Neuronal stem cell (in vitro differentiated cells): ENCODE data around the gene CACNA1C.
A peak's percentile ranks its signal among the peaks of the same experiment; 100 is the strongest.

Experiments used
- DNase-seq: peaks from one replicate; pipeline ENCODE4 v3.0.0-alpha.2; 2013; ENCODE audit warnings: low spot score
- H2AFZ ChIP-seq: one replicate; pipeline ENCODE4 v1.6.1; 2013; ENCODE audit warnings: mild to moderate bottlenecking, low read length, inconsistent platforms
- H2AK5ac ChIP-seq: 2 replicates; pipeline ENCODE4 v1.6.1; 2013; ENCODE audit warnings: low read depth, mild to moderate bottlenecking, inconsistent platforms, low read length, moderate library complexity, mixed read lengths
- H2BK120ac ChIP-seq: 2 replicates; pipeline ENCODE4 v1.6.1; 2013; ENCODE audit warnings: low read depth, mild to moderate bottlenecking, inconsistent platforms, low read length, moderate library complexity, mixed read lengths
- H2BK12ac ChIP-seq: one replicate; pipeline ENCODE4 v1.6.1; 2013; ENCODE audit warnings: low read length, inconsistent platforms
- H2BK15ac ChIP-seq: 2 replicates; pipeline ENCODE4 v1.6.1; 2013; ENCODE audit warnings: mild to moderate bottlenecking, low read length, inconsistent platforms, mixed read lengths
- H2BK5ac ChIP-seq: one replicate; pipeline ENCODE4 v1.6.1; 2013; ENCODE audit warnings: inconsistent platforms, mild to moderate bottlenecking, low read length, moderate library complexity
- H3K14ac ChIP-seq: one replicate; pipeline ENCODE4 v1.6.1; 2013; ENCODE audit warnings: low read length, inconsistent platforms
- H3K18ac ChIP-seq: 2 replicates; pipeline ENCODE4 v1.6.1; 2013; ENCODE audit warnings: low read length, inconsistent platforms
- H3K23ac ChIP-seq: 2 replicates; pipeline ENCODE4 v1.6.1; 2013; ENCODE audit warnings: low read depth, mild to moderate bottlenecking, mixed read lengths, low read length, inconsistent platforms; ENCODE audit not compliant: poor library complexity
- H3K27ac ChIP-seq: replicated peaks from 3 replicates; pipeline ENCODE4 v1.5.1; 2013; ENCODE audit warnings: low read length, inconsistent platforms
- H3K27me3 ChIP-seq, 3 experiments: 2 replicates each; pipeline ENCODE4 v1.6.1; 2013; ENCODE audit warnings: low read length in 3 of 3, mild to moderate bottlenecking in 2 of 3, inconsistent platforms in 1 of 3, low read depth in 1 of 3, mixed read lengths in 1 of 3, moderate library complexity in 1 of 3; ENCODE audit not compliant: control insufficient read depth in 3 of 3, insufficient read depth in 3 of 3
- H3K36me3 ChIP-seq, 2 donors: replicated peaks in 1 of 2; 2 replicates each; pipeline ENCODE4 v1.6.1; 2013; ENCODE audit warnings: low read length in 2 of 2; ENCODE audit not compliant: control insufficient read depth in 2 of 2, insufficient read depth in 2 of 2
- H3K4ac ChIP-seq: 2 replicates; pipeline ENCODE4 v1.6.1; 2013; ENCODE audit warnings: inconsistent platforms, mild to moderate bottlenecking, low read length, moderate library complexity
- H3K4me1 ChIP-seq, 2 donors: 1 replicate in 1 of 2; 2 replicates in 1 of 2; pipeline ENCODE4 v1.6.1; 2013; ENCODE audit warnings: low read length in 2 of 2, low read depth in 1 of 2; ENCODE audit not compliant: control insufficient read depth in 2 of 2, insufficient read depth in 1 of 2
- H3K4me2 ChIP-seq: one replicate; pipeline ENCODE4 v1.6.1; 2013; ENCODE audit warnings: mild to moderate bottlenecking, low read length, inconsistent platforms; ENCODE audit not compliant: insufficient read depth, poor library complexity, severe bottlenecking
- H3K4me3 ChIP-seq, 2 donors: 2 replicates each; pipeline ENCODE4 v1.5.1; 2013; ENCODE audit warnings: low read length in 2 of 2, mild to moderate bottlenecking in 2 of 2, inconsistent platforms in 1 of 2, moderate library complexity in 1 of 2
- H3K79me1 ChIP-seq: one replicate; pipeline ENCODE4 v1.6.1; 2013; ENCODE audit warnings: low read depth, mild to moderate bottlenecking, inconsistent platforms, low read length, moderate library complexity
- H3K9ac ChIP-seq: one replicate; pipeline ENCODE4 v1.6.1; 2013; ENCODE audit warnings: mild to moderate bottlenecking, low read depth, low read length, inconsistent platforms; ENCODE audit not compliant: poor library complexity
- H3K9me3 ChIP-seq, 2 donors: replicated peaks in 1 of 2; 2 replicates each; pipeline versions ENCODE3 to v1.6.1; 2013; ENCODE audit warnings: low read length in 2 of 2, mild to moderate bottlenecking in 2 of 2, inconsistent platforms in 1 of 2, low read depth in 1 of 2, mixed read lengths in 1 of 2, moderate library complexity in 1 of 2; ENCODE audit not compliant: control insufficient read depth in 2 of 2, insufficient read depth in 1 of 2
- H4K8ac ChIP-seq: one replicate; pipeline ENCODE4 v1.6.1; 2013; ENCODE audit warnings: low read depth, mild to moderate bottlenecking, inconsistent platforms, low read length, moderate library complexity
- H4K91ac ChIP-seq: one replicate; pipeline ENCODE4 v1.6.1; 2013; ENCODE audit warnings: low read length, low read depth, mild to moderate bottlenecking, inconsistent platforms; ENCODE audit not compliant: poor library complexity
- WGBS, 2 donors: extraction: QIAGEN DNeasy Blood & Tissue Kit; methylation state at CpG; one replicate each; pipeline ENCODE4 v1.1.7; 2013; ENCODE audit warnings: missing lambda C conversion rate in 2 of 2, mixed read lengths in 1 of 2; ENCODE audit not compliant: insufficient read length in 2 of 2, insufficient replicate concordance in 1 of 2; ENCODE audit errors: extremely low coverage in 2 of 2; 5-methylcytosine and 5-hydroxymethylcytosine counted together

Gene CACNA1C

GRCh38 chr12:2547273-2548044 is 494.7 kb downstream of the CACNA1C start:
- Histone ChIP-seq H2BK5ac (no peak overlapping the region), H2AK5ac (no peak overlapping the region), H3K4ac (no peak overlapping the region), H3K9me3 (no peaks in the 10 kb centered on the region), H3K36me3 (no peaks in the 10 kb centered on the region), H3K14ac (no peak overlapping the region), H2BK12ac (no peak overlapping the region), H2AFZ (no peak overlapping the region), H4K8ac (no peak overlapping the region), H3K9ac (no peak overlapping the region), H3K4me3 (no peak overlapping the region), H3K27ac (no peak overlapping the region), H3K4me1 (peaks cover 0 to 6% of the 10 kb centered on the region in 2 donors), H4K91ac (no peak overlapping the region), H3K23ac (no peak overlapping the region), H3K4me2 (no peak overlapping the region), H3K18ac (no peak overlapping the region), H2BK120ac (no peak overlapping the region), H2BK15ac (no peak overlapping the region), H3K79me1 (no peaks in the 10 kb centered on the region), H3K27me3 (peaks cover 0 to 3% (median 0%) of the 10 kb centered on the region in 3 experiments)
- DNase-seq, result no peak
- no CpG with 5 or more reads among the region's 11 CpGs for WGBS, 2 donors

DNA sequence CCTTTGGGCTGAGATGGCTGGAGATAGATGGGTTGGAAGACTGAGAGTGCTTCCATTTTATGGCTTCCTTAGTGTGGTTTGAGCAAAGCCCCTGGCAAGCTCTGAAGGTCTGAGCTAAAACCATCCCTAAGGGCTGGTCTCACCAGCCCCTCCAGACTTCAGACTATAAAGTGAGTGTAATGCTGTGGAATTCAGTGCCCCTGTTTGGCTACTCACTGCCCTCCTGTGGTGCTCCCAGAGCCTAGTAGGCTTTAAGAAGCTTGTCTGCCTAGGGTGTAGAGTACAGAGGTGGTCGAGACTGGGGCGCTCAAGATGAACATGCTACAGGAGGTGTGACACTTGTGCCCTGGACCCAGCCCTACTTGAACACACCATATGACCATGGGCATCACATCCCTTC is 495.3 kb downstream of the CACNA1C start:
- H4K8ac ChIP-seq, result no peak overlapping the region

DNA sequence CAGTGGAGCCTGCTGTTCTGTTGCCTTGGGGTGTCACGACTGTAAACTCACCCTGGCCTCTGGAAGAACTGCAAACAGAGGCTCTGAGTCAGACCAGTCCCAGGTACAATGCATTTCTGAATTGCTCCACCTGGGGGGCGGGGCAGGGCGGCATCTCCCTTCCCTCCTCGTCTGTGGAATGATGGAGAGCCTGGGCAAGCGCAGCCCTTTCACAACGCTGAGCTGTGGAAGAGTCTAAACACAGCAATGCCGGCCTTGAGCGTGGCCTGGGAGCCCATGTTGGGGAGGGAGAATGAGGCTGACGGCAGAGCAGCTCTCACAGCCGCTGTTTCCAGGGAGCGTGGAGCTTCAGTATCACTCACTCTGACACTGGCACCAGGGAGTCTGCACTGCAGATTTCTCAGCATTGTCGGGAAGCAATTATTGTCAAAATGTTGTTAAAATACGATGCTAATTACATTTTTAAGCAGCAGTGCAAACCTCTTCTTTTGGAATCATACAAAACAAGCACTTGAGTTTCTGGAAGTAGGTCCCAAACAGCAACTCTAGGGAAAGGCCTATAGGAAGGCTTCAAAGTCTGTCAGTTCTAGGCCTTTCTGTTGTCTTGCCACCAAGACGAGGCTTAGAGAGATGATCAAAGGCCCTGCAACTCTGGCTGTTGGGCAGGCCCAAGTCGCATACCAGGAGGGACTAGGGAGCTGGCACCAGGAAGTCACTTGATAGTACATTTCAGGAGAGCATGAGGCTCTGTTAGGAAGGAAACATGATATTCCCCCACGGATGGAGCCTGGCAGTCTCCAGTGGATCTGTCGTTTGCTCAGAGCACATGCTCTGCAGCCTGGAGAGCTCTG is 498.0 kb downstream of the CACNA1C start:
- H3K9ac ChIP-seq, result no peak overlapping the region

More for the DNA sequence above, 495.3 kb downstream of the CACNA1C start:
- Histone ChIP-seq H2AFZ (no peak overlapping the region), H3K9me3 (no peaks in the 10 kb centered on the region), H3K4me1 (peaks cover 0 to 6% of the 10 kb centered on the region in 2 donors), H2BK120ac (no peak overlapping the region), H3K27me3 (peaks cover 0 to 3% (median 0%) of the 10 kb centered on the region in 3 experiments), H3K4me3 (no peak overlapping the region), H3K9ac (no peak overlapping the region), H3K36me3 (no peaks in the 10 kb centered on the region), H2BK15ac (no peak overlapping the region), H3K4me2 (no peak overlapping the region), H2AK5ac (no peak overlapping the region), H3K23ac (no peak overlapping the region), H3K4ac (no peak overlapping the region), H4K91ac (no peak overlapping the region), H3K79me1 (no peaks in the 10 kb centered on the region), H3K18ac (no peak overlapping the region), H2BK5ac (no peak overlapping the region), H3K27ac (no peak overlapping the region), H3K14ac (no peak overlapping the region), H2BK12ac (no peak overlapping the region)
- no CpG with 5 or more reads among the region's 2 CpGs for WGBS, 2 donors
- DNase-seq, result no peak

GRCh38 chr12:2551412-2551900 is 498.7 kb downstream of the CACNA1C start:
- H3K18ac ChIP-seq, result no peak overlapping the region
- H3K27ac ChIP-seq, result no peak overlapping the region
- H2AK5ac ChIP-seq, result no peak overlapping the region
- no peak overlapping the region for H3K4me3 ChIP-seq
- H4K91ac ChIP-seq, result no peak overlapping the region
- peaks cover 0 to 10% of the 10 kb centered on the region in 2 donors for H3K4me1 ChIP-seq
- no CpG with 5 or more reads among the region's 13 CpGs for WGBS, 2 donors
- H3K9ac ChIP-seq, result no peak overlapping the region
- no peak overlapping the region for H2BK5ac ChIP-seq
- no peak overlapping the region for H3K4me2 ChIP-seq
- peaks cover 0 to 7% (median 0%) of the 10 kb centered on the region in 3 experiments for H3K27me3 ChIP-seq
- H4K8ac ChIP-seq, result no peak overlapping the region
- no peak overlapping the region for H3K4ac ChIP-seq
- no peak overlapping the region for H2BK120ac ChIP-seq
- H2BK12ac ChIP-seq, result no peak overlapping the region
- H3K23ac ChIP-seq, result no peak overlapping the region
- no peak overlapping the region for H2AFZ ChIP-seq
- H2BK15ac ChIP-seq, result no peak overlapping the region
- no peak for DNase-seq
- no peaks in the 10 kb centered on the region for H3K36me3 ChIP-seq
- H3K14ac ChIP-seq, result no peak overlapping the region
- H3K79me1 ChIP-seq, result no peaks in the 10 kb centered on the region
- no peaks in the 10 kb centered on the region for H3K9me3 ChIP-seq

More for the DNA sequence above, 498.0 kb downstream of the CACNA1C start:
- H3K4me3 ChIP-seq, result no peak overlapping the region
- no CpG with 5 or more reads among the region's 17 CpGs for WGBS, 2 donors
- H2AFZ ChIP-seq, result no peak overlapping the region
- H3K4me1 ChIP-seq, result peaks cover 0 to 8% of the 10 kb centered on the region in 2 donors
- no peak for DNase-seq
- H3K9me3 ChIP-seq, result no peaks in the 10 kb centered on the region
- H3K36me3 ChIP-seq, result no peaks in the 10 kb centered on the region
- H3K18ac ChIP-seq, result peak overlapping the region; percentile 63
- H2BK120ac ChIP-seq, result no peak overlapping the region
- peaks cover 0 to 4% (median 0%) of the 10 kb centered on the region in 3 experiments for H3K27me3 ChIP-seq
- H3K4ac ChIP-seq, result no peak overlapping the region
- no peak overlapping the region for H4K91ac ChIP-seq
- H3K79me1 ChIP-seq, result no peaks in the 10 kb centered on the region
- H3K23ac ChIP-seq, result no peak overlapping the region
- no peak overlapping the region for H4K8ac ChIP-seq
- H3K27ac ChIP-seq, result no peak overlapping the region
- H2AK5ac ChIP-seq, result no peak overlapping the region
- no peak overlapping the region for H3K4me2 ChIP-seq
- H2BK5ac ChIP-seq, result no peak overlapping the region
- no peak overlapping the region for H3K14ac ChIP-seq
- H2BK12ac ChIP-seq, result no peak overlapping the region
- H2BK15ac ChIP-seq, result no peak overlapping the region
